GM18508 (cell line): ENCODE measurements around the gene GLT8D1.

ENCODE experiments used
- ATAC-seq: cut with Tn5 transposase; IDR thresholded peaks from one replicate; pipeline ENCODE4 v1.9.1; 2021; ENCODE audit warnings: moderate number of reproducible peaks; ENCODE audit not compliant: insufficient read depth, unreplicated experiment

GLT8D1 gene

DNA sequence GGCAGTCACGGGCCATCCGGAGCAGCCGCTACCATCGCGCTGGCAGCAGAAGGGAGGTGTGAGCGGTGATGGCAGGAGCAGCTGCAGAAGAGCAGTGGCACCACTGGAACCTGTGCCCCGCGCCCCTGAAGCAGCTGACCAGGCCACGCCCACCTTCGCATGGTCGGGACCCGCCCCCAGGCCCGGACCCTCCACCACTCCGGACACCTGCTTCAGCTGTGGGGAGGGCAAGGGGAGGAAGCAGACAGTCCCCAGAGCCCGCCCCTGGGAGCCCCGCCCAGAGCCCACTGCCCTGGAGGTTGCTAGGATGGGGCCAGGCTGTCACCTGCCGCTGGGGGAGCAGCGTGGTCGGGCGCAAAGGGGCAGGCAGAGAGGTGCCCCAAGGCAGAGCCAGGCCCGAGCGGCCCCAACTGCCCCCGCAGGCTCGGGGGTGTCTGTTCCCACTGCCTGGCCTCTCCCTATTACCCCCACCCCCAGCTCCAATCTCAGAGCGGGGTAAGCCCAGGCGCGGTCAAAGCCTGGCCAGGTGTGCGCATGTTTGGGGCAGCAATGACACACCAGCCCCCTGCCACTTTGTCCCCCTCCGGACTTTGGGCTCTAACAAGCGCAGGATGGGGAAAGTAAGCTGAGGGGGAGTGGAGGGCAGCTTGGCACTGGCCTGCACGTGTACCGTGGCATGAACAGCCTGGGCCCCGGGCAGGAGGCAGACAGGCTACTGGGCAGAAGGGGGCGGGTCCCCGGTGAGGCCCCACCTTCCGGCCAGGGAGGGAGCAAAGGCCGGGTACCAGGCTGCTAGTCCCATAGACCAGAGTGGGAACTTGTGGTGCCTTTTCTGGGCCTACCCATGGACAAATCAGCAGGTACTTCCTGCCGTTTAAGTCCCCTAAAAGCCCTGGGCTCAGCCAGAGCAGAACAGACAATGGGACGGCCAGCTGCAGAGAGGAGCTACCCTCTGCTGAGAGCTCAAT is 9.0 kb upstream of the GLT8D1 start:
- ATAC-seq: no peak

DNA sequence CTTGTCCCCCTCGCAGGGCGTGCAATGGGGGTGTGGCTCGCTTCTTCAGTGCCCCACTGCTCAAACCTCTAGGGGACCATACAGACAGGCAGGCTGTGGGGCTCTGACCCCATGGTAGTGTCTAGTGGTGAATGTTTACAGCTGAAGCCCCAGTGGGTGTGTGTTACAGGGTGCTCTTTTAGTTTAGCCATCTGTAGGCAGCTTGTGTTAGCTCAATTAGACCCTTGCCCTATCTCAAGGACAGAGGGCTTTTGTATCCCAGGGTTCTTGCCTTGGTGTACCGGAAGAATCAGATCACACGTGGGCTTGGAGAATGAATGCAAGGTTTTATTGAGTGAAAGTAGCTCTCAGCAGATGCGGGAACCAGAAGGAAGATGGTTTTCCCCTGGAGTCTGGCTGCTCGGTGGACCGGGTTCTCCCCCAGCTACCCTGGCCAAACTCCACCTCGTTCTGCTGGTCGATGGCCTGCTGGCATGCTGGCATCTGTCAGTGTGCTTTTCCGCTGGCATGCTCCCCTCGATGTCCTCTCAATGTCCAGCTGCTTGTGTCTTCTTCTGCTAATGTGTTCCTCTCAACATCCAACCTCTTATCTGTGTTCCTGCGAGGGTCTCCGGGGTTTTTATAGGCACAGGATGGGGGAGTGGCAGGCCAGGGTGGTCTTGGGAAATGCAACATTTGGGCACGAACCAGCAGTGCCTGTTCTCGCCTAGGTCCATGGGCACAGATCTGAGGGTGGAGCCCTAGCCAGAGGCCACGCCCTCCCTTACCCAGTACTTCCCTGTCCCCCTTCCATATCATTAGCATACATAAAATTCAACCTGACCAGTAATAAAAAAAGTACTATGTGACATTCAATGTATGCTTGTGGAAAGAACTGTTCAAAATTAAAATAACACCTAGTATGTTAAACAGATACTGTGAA is 7.0 kb upstream of the GLT8D1 start:
- ATAC-seq: no peak

DNA sequence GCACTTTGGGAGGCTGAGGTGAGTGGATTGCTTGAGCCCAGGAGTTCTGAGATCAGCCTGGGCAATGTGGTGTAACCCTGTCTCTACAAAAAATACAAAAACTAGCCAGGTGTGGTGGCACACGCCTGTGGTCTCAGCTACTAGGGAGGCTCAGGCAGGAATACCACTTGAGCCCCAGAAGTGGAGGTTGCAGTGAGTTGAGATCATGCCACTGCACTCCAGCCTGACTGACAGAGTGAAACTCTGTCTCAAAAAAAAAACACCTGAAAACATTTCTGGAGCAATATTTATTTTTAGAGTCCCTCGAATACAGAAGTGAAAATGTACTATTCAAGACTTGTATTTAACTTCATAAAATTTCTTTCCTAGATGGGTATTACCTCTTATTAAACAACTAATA is 4.9 kb upstream of the GLT8D1 start:
- no peak for ATAC-seq

GRCh38 chr3:52707585-52707984 is 2.0 kb upstream of the GLT8D1 start:
- ATAC-seq: no peak

DNA sequence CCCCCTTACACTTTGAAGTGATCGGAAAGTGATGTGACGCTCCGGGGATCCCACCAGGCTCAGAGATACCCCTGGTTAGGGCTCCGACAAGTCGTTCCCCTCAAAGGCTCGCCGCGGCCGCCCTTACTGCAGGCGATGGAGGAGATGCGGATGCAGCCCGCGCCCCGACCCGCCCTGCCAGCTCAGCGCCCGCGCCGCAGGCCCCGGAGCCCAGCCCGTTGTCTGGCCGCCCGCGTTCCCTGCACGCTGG is 228 bp downstream of the GLT8D1 start:
- ATAC-seq: no peak

DNA sequence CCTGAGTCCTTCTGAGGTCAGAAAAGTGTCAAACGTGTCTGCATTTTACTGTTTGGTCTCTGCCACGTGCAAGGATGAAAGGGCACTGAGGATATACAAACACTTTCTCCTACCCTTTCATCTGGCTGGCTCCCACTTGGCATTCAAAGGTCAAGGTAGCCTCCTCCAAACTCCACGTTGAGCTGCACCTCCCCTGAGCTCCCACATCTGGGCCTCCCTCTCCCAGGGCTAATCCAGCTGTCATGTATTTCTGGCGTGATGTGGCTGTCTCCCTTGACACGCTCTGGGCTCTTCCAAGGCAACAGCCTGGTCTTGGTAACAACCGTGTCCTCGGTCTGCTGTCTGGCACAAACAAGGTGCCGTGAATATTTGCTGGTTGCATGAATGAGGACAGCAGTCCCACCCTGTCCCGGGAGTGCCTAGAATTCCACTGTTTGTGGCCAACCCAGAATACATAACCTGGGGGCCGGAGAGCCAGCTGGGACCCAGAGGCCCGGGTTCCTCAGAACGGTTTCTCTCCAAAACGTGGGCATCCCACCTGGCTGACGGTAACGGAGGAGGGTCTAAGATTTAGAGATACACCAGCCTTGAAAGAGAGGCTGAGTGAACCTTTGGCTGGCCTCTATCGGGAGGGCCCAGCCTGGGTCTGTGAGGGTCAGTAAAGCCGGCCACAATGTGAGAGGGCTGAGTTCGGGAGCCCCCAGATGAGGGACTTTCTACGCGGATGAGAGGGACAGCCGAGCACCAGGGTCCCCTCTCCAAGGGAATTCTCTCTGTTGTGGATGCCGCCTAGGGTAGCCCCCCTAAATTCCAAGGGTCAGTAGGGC is 767 bp downstream of the GLT8D1 start:
- ATAC-seq: no peak

DNA sequence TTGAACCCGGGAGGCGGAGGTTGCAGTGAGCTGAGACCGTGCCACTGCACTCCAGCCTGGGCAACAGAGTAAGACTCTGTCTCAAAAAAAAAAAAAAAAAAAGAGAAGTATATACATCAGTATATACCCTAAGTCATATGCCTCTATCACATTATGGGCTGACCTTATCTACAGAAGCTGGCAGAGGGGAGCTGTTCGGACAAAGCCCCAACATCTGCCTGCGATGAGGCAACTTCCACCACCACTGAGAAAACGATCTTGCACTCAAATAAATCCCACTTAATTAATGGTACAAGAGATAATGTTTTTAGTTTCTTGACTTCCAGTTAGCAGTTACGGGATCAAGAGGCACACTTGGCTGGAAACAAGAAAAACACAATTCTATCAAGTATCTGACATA is 2.2 kb downstream of the GLT8D1 start:
- ATAC-seq: no peak

DNA sequence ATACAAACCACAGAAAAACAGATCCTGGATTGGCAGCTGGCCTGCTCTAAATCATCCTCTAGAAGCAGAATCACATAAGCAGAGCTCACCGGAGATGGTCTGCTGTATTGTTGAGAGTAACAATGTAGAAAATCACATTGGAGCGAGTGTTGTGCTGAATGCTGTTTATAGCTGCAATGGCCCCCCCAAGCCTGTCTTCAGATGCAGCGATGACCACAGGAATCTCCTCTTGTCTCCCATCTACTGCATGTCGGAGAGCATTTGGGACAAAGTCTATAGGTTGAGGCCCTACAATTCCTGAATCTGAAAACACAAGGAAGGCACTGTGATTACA is 8.0 kb downstream of the GLT8D1 start:
- ATAC-seq: no peak

GRCh38 chr3:52696830-52697631 is 8.6 kb downstream of the GLT8D1 start:
- no peak for ATAC-seq

- ATAC-seq: no peak
Measured at GRCh38 chr3:52695798-52696671, 9.6 kb downstream of the GLT8D1 start.

DNA sequence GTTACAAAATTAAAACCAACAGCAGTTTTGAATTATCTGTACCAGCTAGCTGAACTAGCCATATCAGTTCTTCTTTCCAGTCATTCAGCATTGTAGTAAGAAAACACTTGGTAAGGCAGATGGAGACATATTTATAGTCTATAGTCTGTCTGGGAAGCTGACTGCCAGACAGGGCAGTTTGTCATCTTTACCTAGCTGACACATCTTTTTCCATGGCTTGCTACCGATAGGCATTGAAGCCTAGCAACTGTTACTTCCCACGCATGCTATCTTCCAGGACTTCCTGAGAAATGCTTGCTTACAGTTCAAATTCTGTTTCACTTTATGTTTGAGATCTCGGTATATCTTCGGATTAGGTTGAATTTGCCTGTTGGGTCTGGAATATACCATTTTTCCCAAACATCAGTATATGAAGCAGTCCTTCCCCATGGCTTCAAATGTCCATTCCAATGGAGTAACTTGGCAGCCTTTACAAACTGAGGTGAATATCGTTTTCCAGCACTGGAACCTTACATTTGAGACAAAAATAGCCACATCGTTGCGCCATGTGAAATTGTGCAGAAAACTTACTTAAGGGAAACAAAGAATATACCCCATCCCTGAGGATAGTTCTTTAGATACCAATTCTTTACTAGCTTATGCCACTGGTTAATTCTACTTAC is 10.9 kb downstream of the GLT8D1 start:
- ATAC-seq: no peak

DNA sequence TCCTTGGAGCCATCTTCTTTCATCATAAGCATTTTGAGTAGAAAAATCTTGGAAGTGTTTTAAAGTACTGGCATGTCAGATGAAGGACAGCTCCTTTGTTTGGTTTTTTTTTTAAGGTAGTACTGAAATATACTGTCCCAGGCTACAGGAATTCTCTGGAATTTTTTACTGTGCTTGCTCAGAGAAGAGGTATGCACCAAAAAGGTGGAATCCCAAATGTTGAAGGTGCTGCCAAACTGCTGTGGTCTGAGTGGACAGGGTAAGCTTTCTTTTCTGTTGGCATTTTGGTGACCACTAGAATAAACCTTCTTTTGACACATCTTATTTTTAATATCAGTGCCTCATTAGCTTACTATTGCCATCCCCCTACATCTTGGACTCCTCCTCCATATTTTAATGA is 12.5 kb downstream of the GLT8D1 start:
- ATAC-seq: no peak

DNA sequence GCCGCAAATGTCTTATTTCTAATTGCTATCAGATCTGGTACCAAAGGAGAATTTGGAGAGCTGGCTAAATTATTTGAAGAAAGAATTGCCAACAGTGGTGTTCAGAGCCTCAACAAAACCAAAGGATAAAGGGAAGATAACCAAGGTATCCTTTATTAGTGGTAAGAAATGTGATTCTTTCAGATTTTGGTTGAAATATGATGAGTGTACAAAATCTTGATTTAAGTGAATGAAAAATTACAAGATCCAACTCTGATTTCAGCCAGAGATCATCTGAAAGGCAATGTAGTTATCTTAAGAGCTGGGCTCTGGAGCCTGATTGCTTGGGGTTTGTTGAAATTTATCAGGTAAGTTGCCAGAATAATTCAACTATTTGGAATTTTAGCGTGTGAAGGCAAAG is 15.0 kb downstream of the GLT8D1 start:
- no peak for ATAC-seq

DNA sequence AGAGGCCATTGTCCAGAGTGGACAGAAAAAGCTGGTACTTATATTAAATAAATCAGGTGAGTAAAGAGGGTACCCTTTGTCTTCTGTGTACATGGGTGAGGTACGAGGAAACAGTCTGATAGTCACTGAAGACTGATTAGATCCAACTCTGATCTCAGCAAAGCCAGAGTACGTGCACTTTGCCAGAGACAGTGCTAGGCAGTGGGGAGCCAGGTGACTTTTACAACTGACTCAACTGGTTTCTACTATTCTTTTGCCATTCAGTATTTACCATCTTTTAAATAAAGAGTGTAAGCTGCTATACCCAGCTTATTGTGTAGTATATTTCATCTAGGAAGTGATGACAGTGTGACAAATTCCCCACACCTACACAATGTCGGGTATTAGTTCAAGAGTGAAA is 16.4 kb downstream of the GLT8D1 start:
- no peak for ATAC-seq

GRCh38 chr3:52688266-52688665 is 17.3 kb downstream of the GLT8D1 start:
- ATAC-seq: no peak

GRCh38 chr3:52685709-52686691 is 19.6 kb downstream of the GLT8D1 start, which contains the start of the genes GNL3 and PBRM1:
GNL3 (plus strand) TSS chr3:52686032; CDS start chr3:52686093, 61 bp downstream.
PBRM1 (minus strand) TSS chr3:52685913.
- ATAC-seq: peak; percentile 42

DNA sequence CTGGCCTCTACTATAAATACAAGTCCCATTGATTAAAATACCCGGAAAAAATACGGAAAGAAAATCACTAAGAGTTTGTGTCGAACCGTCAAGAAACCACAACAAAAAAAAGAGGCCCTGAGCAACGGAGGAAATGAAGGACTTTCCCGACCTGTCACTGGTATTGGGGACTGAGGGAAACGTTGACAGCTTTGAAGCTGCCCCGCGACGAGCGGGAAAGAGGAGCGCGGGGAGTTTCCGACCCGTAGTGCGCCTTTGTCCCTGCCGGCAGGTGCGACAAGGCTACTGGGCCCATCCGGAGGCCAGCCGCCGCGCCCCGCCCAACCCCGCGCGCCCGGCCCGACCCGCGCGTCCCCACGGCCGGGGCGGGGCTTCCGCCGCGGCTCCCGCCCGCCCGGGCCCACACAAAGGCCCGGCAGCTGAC is 20.3 kb downstream of the GLT8D1 start:
- peak; percentile 30 for ATAC-seq
